ENCODE results near the gene TFAP2C. TPM values are rescaled to one million over a fixed set of nuclear protein-coding genes. Genes with fewer than 3 reads are reported as not detected.

Gene TFAP2C
- total and polyA plus RNA-seq, 2 donors (not counting 3 experiments of a cell fraction or from before 2014, with no cell fraction given) = 0.06 TPM; not detected in 1

DNA sequence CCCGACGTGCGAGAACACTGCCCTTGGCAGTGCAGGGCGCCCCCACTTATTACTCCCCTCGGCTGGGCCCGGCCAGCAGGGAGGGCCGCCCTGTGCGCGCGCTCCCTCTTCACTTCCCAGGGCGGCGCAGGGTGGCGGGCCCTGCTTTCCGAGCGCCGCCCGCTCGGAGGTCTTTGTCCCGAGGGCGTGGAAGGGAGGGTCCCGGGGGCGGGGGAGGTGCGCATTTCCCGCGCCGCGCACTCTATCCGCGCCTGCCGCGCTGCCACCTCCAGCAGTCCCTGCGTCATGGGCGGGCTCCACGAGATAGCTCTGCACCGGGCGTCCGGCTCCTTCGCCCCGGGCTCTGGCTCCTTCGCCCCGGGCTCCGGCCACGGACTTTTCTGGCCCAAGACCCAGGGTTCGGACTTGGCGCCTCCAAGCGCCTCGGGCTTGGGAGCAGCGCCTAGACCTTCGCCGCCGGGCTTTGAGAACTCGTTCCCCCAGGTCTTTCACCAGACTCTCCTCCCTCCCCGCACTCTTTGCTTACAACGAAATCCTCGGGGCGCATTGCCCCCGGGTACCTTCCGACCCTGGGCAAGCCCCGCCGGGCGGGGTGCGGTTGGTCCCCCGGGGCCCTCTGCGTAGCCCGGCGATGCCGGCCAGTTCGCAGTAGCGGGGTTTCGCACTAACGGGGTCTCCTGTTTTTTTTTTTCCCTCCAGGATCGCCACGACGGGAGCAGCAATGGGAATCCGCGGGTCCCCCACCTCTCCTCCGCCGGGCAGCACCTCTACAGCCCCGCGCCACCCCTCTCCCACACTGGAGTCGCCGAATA lies 1.6 kb downstream of the TFAP2C start:
- dilution Hi-C loops (cut with MboI; ENCODE audit: extremely low pct_ligation_motif_present, low sequenced_read_pairs) = no loop called here
- no peaks in the 10 kb centered on the region for H3K79me2 ChIP-seq (ENCODE audit: control insufficient read depth, insufficient read depth, low read length)
- no peak overlapping the region for H3K4me3 ChIP-seq (replicated peaks in 1 of 3; ENCODE audit: insufficient read depth in 1 of 3, low read depth in 1 of 3, low read length in 3 of 3)
- CTCF ChIA-PET = no interaction called here
- POLR2A ChIA-PET = no interaction called here
- no peak for FAIRE-seq
- no peaks in the 10 kb centered on the region for H3K36me3 ChIP-seq (ENCODE audit: control insufficient read depth in 2 of 2, extremely low read depth in 1 of 2, insufficient read depth in 2 of 2, low read length in 2 of 2)
- intact Hi-C loops (cut with micrococcal nuclease) = no loop called here
- BruUV-seq (replicated peaks) = no TSS peak
- TF ChIP-seq EZH2 (IDR thresholded peaks at IDR 0.05; ENCODE audit: borderline replicate concordance, low read depth, low read length, severe bottlenecking) (peak; percentile 22), POLR2A (IDR thresholded peaks at IDR 0.05; ENCODE audit: low read depth, low read length) (no peak)
- H2AFZ ChIP-seq (ENCODE audit: low read depth, low read length) = no peak overlapping the region
- H4K20me1 ChIP-seq (replicated peaks; ENCODE audit: control insufficient read depth, extremely low read depth, insufficient read depth, low read length) = no peaks in the 10 kb centered on the region
- H3K27me3 ChIP-seq (ENCODE audit: control insufficient read depth in 2 of 2, insufficient read depth in 2 of 2, low read length in 2 of 2) = peaks cover 57 to 67% of the 10 kb centered on the region in 2 experiments
- H3K9me1 ChIP-seq (replicated peaks; ENCODE audit: control insufficient read depth, extremely low read depth, insufficient read depth, low read length) = no peaks in the 10 kb centered on the region
- no peak for DNase-seq (ENCODE audit: low read depth, low spot score)
- no peak overlapping the region for H3K27ac ChIP-seq (ENCODE audit: insufficient read depth, low read depth, low read length)
- no peak overlapping the region for H3K4me2 ChIP-seq (ENCODE audit: insufficient read depth, low read length)
- no peaks in the 10 kb centered on the region for H3K9me3 ChIP-seq (replicated peaks; ENCODE audit: control insufficient read depth, insufficient read depth, low read length)
- H3K9ac ChIP-seq (replicated peaks; ENCODE audit: extremely low read depth, insufficient read depth, low read length) = no peak overlapping the region
- no peaks in the 10 kb centered on the region for H3K4me1 ChIP-seq (ENCODE audit: control insufficient read depth, extremely low read depth, insufficient read depth, low read length)

DNA sequence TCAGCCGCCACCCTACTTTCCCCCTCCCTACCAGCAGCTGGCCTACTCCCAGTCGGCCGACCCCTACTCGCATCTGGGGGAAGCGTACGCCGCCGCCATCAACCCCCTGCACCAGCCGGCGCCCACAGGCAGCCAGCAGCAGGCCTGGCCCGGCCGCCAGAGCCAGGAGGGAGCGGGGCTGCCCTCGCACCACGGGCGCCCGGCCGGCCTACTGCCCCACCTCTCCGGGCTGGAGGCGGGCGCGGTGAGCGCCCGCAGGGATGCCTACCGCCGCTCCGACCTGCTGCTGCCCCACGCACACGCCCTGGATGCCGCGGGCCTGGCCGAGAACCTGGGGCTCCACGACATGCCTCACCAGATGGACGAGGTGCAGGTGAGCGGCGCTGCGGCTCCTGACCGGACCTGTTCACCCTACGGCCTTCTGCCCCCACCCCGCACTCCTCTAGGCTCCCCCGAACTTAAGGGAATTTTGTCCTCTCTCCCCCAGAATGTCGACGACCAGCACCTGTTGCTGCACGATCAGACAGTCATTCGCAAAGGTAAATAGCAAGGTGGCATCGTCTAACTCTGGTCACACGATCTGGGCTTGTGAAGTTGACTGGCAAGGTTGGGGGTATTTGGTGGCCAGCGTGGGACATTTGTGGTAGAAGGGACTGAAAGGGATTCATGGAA lies 2.3 kb downstream of the TFAP2C start:
- no peak overlapping the region for H2AFZ ChIP-seq (ENCODE audit: low read depth, low read length)
- dilution Hi-C loops (cut with MboI; ENCODE audit: extremely low pct_ligation_motif_present, low sequenced_read_pairs) = no loop called here
- H3K9me1 ChIP-seq (replicated peaks; ENCODE audit: control insufficient read depth, extremely low read depth, insufficient read depth, low read length) = no peaks in the 10 kb centered on the region
- H3K79me2 ChIP-seq (ENCODE audit: control insufficient read depth, insufficient read depth, low read length) = no peaks in the 10 kb centered on the region
- H3K36me3 ChIP-seq (ENCODE audit: control insufficient read depth in 2 of 2, extremely low read depth in 1 of 2, insufficient read depth in 2 of 2, low read length in 2 of 2) = no peaks in the 10 kb centered on the region
- no peak overlapping the region for H3K4me3 ChIP-seq (replicated peaks in 1 of 3; ENCODE audit: insufficient read depth in 1 of 3, low read depth in 1 of 3, low read length in 3 of 3)
- no TSS peak for BruUV-seq (replicated peaks)
- peaks cover 49 to 60% of the 10 kb centered on the region in 2 experiments for H3K27me3 ChIP-seq (ENCODE audit: control insufficient read depth in 2 of 2, insufficient read depth in 2 of 2, low read length in 2 of 2)
- intact Hi-C loops (cut with micrococcal nuclease) = no loop called here
- FAIRE-seq (no peak), DNase-seq (ENCODE audit: low read depth, low spot score) (no peak)
- no peak overlapping the region for H3K4me2 ChIP-seq (ENCODE audit: insufficient read depth, low read length)
- POLR2A ChIA-PET = no interaction called here
- TF ChIP-seq EZH2 (IDR thresholded peaks at IDR 0.05; ENCODE audit: borderline replicate concordance, low read depth, low read length, severe bottlenecking) (no peak), POLR2AphosphoS5 (IDR thresholded peaks at IDR 0.05; ENCODE audit: insufficient read depth, low read depth, low read length) (no peak), GATA2 (IDR thresholded peaks at IDR 0.05; ENCODE audit: insufficient read depth, insufficient read length, low read depth, low read length) (no peak), POLR2A (IDR thresholded peaks at IDR 0.05; ENCODE audit: low read depth, low read length) (no peak), JUN (IDR thresholded peaks at IDR 0.05; ENCODE audit: borderline replicate concordance, insufficient read depth, insufficient read length, low read depth) (no peak), FOS (IDR thresholded peaks at IDR 0.05; ENCODE audit: borderline replicate concordance, insufficient read depth, low read length) (no peak), MYC (IDR thresholded peaks at IDR 0.05; ENCODE audit: low read depth, low read length) (no peak)
- TF ChIP-seq, protein P1, sequence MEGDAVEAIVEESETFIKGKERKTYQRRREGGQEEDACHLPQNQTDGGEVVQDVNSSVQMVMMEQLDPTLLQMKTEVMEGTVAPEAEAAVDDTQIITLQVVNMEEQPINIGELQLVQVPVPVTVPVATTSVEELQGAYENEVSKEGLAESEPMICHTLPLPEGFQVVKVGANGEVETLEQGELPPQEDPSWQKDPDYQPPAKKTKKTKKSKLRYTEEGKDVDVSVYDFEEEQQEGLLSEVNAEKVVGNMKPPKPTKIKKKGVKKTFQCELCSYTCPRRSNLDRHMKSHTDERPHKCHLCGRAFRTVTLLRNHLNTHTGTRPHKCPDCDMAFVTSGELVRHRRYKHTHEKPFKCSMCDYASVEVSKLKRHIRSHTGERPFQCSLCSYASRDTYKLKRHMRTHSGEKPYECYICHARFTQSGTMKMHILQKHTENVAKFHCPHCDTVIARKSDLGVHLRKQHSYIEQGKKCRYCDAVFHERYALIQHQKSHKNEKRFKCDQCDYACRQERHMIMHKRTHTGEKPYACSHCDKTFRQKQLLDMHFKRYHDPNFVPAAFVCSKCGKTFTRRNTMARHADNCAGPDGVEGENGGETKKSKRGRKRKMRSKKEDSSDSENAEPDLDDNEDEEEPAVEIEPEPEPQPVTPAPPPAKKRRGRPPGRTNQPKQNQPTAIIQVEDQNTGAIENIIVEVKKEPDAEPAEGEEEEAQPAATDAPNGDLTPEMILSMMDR (IDR thresholded peaks at IDR 0.05; ENCODE audit: extremely low read depth in 1 of 2, insufficient read depth in 1 of 2, low read depth in 1 of 2, low read length in 2 of 2) = no peak
- TF ChIP-seq, protein P2, sequence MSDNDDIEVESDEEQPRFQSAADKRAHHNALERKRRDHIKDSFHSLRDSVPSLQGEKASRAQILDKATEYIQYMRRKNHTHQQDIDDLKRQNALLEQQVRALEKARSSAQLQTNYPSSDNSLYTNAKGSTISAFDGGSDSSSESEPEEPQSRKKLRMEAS (IDR thresholded peaks at IDR 0.05; ENCODE audit: insufficient read depth, insufficient read length) = no peak
- H3K9me3 ChIP-seq (replicated peaks; ENCODE audit: control insufficient read depth, insufficient read depth, low read length) = no peaks in the 10 kb centered on the region
- H3K27ac ChIP-seq (ENCODE audit: insufficient read depth, low read depth, low read length) = no peak overlapping the region
- CTCF ChIA-PET = no interaction called here
- H3K9ac ChIP-seq (replicated peaks; ENCODE audit: extremely low read depth, insufficient read depth, low read length) = no peak overlapping the region
- no peaks in the 10 kb centered on the region for H3K4me1 ChIP-seq (ENCODE audit: control insufficient read depth, extremely low read depth, insufficient read depth, low read length)
- no peaks in the 10 kb centered on the region for H4K20me1 ChIP-seq (replicated peaks; ENCODE audit: control insufficient read depth, extremely low read depth, insufficient read depth, low read length)

Data from endothelial cell of umbilical vein (primary cell).